HCT116 (cell line): ENCODE results near the gene PRPS1. TPM values are rescaled to one million over a fixed set of nuclear protein-coding genes. Genes with fewer than 3 reads are reported as not detected.

ENCODE experiments used
- ATAC-seq: fragments of 200-7000 bp; cut with Tn5 transposase; 2 replicates; pipeline ENCODE4 v1.9.1; 2020; ENCODE audit warnings: mild to moderate bottlenecking, moderate library complexity
- BruUV-seq: library from RNA; stranded (reverse); fragments of 400-500 nt; replicated peaks from 2 replicates; lab custom pipeline; 2021; lab: Mats Ljungman, UMichigan
- CTCF ChIA-PET: fragments of 300-600 bp; sonication (Branson Sonifier 250); formaldehyde crosslinking; loops from one replicate; lab custom pipeline; 2021; ENCODE audit warnings: antibody characterized with exemption; lab: Charles Lee
- POLR2A ChIA-PET: fragments of 300-600, 350-600 bp; sonication (Branson Sonifier 250); formaldehyde crosslinking; loops from one replicate; lab custom pipeline; 2021; ENCODE audit warnings: antibody characterized with exemption; lab: Charles Lee
- RAD21 ChIA-PET, 2 experiments: fragments of 300-600 bp; sonication (Branson Sonifier 250); formaldehyde crosslinking; loops; one replicate each; lab custom pipeline; 2023; ENCODE audit warnings: low total read pairs in 2 of 2; ENCODE audit not compliant: uncharacterized antibody in 2 of 2, unreplicated experiment in 2 of 2, low non-redundant PET in 1 of 2; lab: Charles Lee
- DNase-seq: peaks from one replicate; pipeline ENCODE4 v3.0.0-alpha.2; 2010; ENCODE audit warnings: low read depth, low spot score
- H2AFZ ChIP-seq: fragments of 200-600 bp; shearing (Covaris generic), sonication (generic); 2 replicates; pipeline ENCODE4 v1.6.1; 2017; ENCODE audit warnings: low read depth, mixed run types, mixed read lengths, antibody characterized with exemption, low read length; ENCODE audit not compliant: poor library complexity, severe bottlenecking
- H3K27ac ChIP-seq: 2 replicates; pipeline ENCODE4 v1.5.1; 2012; ENCODE audit warnings: low read depth, low read length
- H3K27me3 ChIP-seq: fragments of 200-600 bp; sonication (generic); 2 replicates; pipeline ENCODE4 v1.6.1; 2016; ENCODE audit warnings: mixed run types, low read length, mixed read lengths; ENCODE audit not compliant: insufficient read depth
- H3K36me3 ChIP-seq, 2 experiments: fragments of 200-500 bp in 1 of 2; fragments of 200-600 bp in 1 of 2; sonication (Bioruptor generic) in 1 of 2; sonication (generic) in 1 of 2; 2 replicates each; pipeline versions ENCODE4 v1.5.1 to v1.6.1; 2014 to 2016; ENCODE audit warnings: low read length in 2 of 2, inconsistent platforms in 1 of 2, mixed read lengths in 1 of 2, mixed run types in 1 of 2; ENCODE audit not compliant: insufficient read depth in 2 of 2, control insufficient read depth in 1 of 2
- H3K4me1 ChIP-seq, 2 experiments: fragments of 200-600 bp in 1 of 2; sonication (generic) in 1 of 2; 2 replicates each; pipeline versions ENCODE4 v1.5.1 to v1.6.1; 2012 to 2017; ENCODE audit warnings: low read length in 2 of 2, inconsistent platforms in 1 of 2, mild to moderate bottlenecking in 1 of 2, mixed read lengths in 1 of 2, mixed run types in 1 of 2, moderate library complexity in 1 of 2; ENCODE audit not compliant: insufficient read depth in 2 of 2, control insufficient read depth in 1 of 2
- H3K4me2 ChIP-seq: fragments of 200-600 bp; sonication (generic); 2 replicates; pipeline ENCODE4 v1.6.1; 2017; ENCODE audit warnings: mixed run types, low read length, mixed read lengths
- H3K4me3 ChIP-seq, 2 experiments: fragments of 200-600 bp in 1 of 2; sonication (generic) in 1 of 2; replicated peaks in 1 of 2; 2 replicates each; pipeline ENCODE4 v1.5.1; 2011 to 2016; ENCODE audit warnings: low read length in 2 of 2, control low read depth in 1 of 2, low read depth in 1 of 2, mild to moderate bottlenecking in 1 of 2, mixed read lengths in 1 of 2, mixed run types in 1 of 2
- H3K79me2 ChIP-seq: fragments of 200-600 bp; sonication (generic); 2 replicates; pipeline ENCODE4 v1.6.1; 2017; ENCODE audit warnings: mild to moderate bottlenecking, mixed run types, low read length, moderate library complexity, mixed read lengths; ENCODE audit not compliant: insufficient read depth
- H3K9ac ChIP-seq: fragments of 200-600 bp; sonication (generic); 2 replicates; pipeline ENCODE4 v1.6.1; 2016; ENCODE audit warnings: low read length, mixed read lengths
- H3K9me2 ChIP-seq: fragments of 200-600 bp; sonication (generic), shearing (Covaris generic); 2 replicates; pipeline ENCODE4 v1.6.1; 2017; ENCODE audit warnings: mixed run types, mild to moderate bottlenecking, moderate library complexity; ENCODE audit not compliant: insufficient read depth
- H3K9me3 ChIP-seq, 2 experiments: fragments of 200-500 bp in 1 of 2; fragments of 200-600 bp in 1 of 2; sonication (Bioruptor generic) in 1 of 2; sonication (generic) in 1 of 2; 2 replicates each; pipeline ENCODE4 v1.6.1; 2014 to 2017; ENCODE audit warnings: low read length in 2 of 2, mixed read lengths in 2 of 2, inconsistent platforms in 1 of 2, low read depth in 1 of 2, mild to moderate bottlenecking in 1 of 2, mixed run types in 1 of 2, moderate library complexity in 1 of 2; ENCODE audit not compliant: control insufficient read depth in 1 of 2, insufficient read depth in 1 of 2
- H4K20me1 ChIP-seq: fragments of 200-600 bp; sonication (generic), shearing (Covaris generic); 2 replicates; pipeline ENCODE4 v1.6.1; 2017; ENCODE audit warnings: mixed run types, mild to moderate bottlenecking, moderate library complexity; ENCODE audit not compliant: insufficient read depth
- ATF3 ChIP-seq: IDR thresholded peaks from 2 replicates; pipeline ENCODE4 v1.6.1; 2012
- CEBPB ChIP-seq: IDR thresholded peaks from 2 replicates; pipeline ENCODE4 v1.6.1; 2012; ENCODE audit warnings: low read depth
- CTCF ChIP-seq, 3 experiments: fragments of 200-600 bp in 1 of 3; sonication (generic) in 1 of 3; IDR thresholded peaks in 2 of 3; conservative IDR thresholded peaks in 1 of 3; 2 replicates each; pipeline ENCODE4 v1.5.1; 2012 to 2017; ENCODE audit warnings: low read depth in 2 of 3, low read length in 2 of 3, antibody characterized with exemption in 1 of 3, borderline replicate concordance in 1 of 3, control low read depth in 1 of 3, mild to moderate bottlenecking in 1 of 3, mixed read lengths in 1 of 3, mixed run types in 1 of 3, moderate library complexity in 1 of 3; ENCODE audit not compliant: insufficient read depth in 1 of 3
- EGR1 ChIP-seq: IDR thresholded peaks from 2 replicates; pipeline ENCODE4 v1.6.1; 2012; ENCODE audit warnings: low read depth
- ELF1 ChIP-seq: IDR thresholded peaks from 2 replicates; pipeline ENCODE4 v1.6.1; 2012; ENCODE audit warnings: low read depth, borderline replicate concordance
- EZH2 ChIP-seq: fragments of 200-600 bp; sonication (generic); IDR thresholded peaks from 2 replicates; pipeline ENCODE4 v1.6.1; 2017; ENCODE audit warnings: antibody characterized with exemption, mixed run types
- EZH2phosphoT487 ChIP-seq: fragments of 200-600 bp; IDR thresholded peaks from 2 replicates; pipeline ENCODE4 v1.6.1; 2018; ENCODE audit warnings: antibody characterized with exemption, borderline replicate concordance
- FOSL1 ChIP-seq: IDR thresholded peaks from 2 replicates; pipeline ENCODE4 v1.6.1; 2012; ENCODE audit warnings: low read depth
- JUND ChIP-seq: IDR thresholded peaks from 2 replicates; pipeline ENCODE4 v1.6.1; 2012
- MAX ChIP-seq: IDR thresholded peaks from 2 replicates; pipeline ENCODE4 v1.6.1; 2012
- POLR2A ChIP-seq: IDR thresholded peaks from 2 replicates; pipeline ENCODE4 v1.7.0; 2011; ENCODE audit warnings: borderline replicate concordance; ENCODE audit not compliant: insufficient read depth, insufficient read length; ENCODE audit errors: extremely low read depth
- POLR2AphosphoS5 ChIP-seq: IDR thresholded peaks from 2 replicates; pipeline ENCODE4 v1.6.1; 2011; ENCODE audit warnings: mild to moderate bottlenecking, low read depth, low read length, moderate library complexity
- RAD21 ChIP-seq: IDR thresholded peaks from 2 replicates; pipeline ENCODE4 v1.6.1; 2012; ENCODE audit warnings: low read depth, mild to moderate bottlenecking
- REST ChIP-seq: IDR thresholded peaks from 2 replicates; pipeline ENCODE4 v1.6.1; 2012; ENCODE audit warnings: low read depth
- SIN3A ChIP-seq: IDR thresholded peaks from 2 replicates; pipeline ENCODE4 v1.6.1; 2012; ENCODE audit warnings: low read depth
- SP1 ChIP-seq: IDR thresholded peaks from 2 replicates; pipeline ENCODE4 v1.6.1; 2012; ENCODE audit warnings: low read depth
- TCF7L2 ChIP-seq: IDR thresholded peaks from 2 replicates; pipeline ENCODE4 v1.7.0; 2011; ENCODE audit warnings: borderline replicate concordance, inconsistent platforms; ENCODE audit not compliant: insufficient read depth, insufficient read length; ENCODE audit errors: extremely low read depth
- YY1 ChIP-seq: IDR thresholded peaks from 2 replicates; pipeline ENCODE4 v1.6.1; 2011; ENCODE audit warnings: low read length, low read depth, moderate library complexity, mild to moderate bottlenecking; ENCODE audit not compliant: insufficient replicate concordance; ENCODE audit errors: extremely low read depth
- ZBTB33 ChIP-seq: IDR thresholded peaks from 2 replicates; pipeline ENCODE4 v1.6.1; 2011; ENCODE audit warnings: mild to moderate bottlenecking, low read length, moderate library complexity; ENCODE audit not compliant: insufficient replicate concordance; ENCODE audit errors: extremely low read depth
- ZFX ChIP-seq: fragments of 450-650 bp; IDR thresholded peaks from 2 replicates; pipeline ENCODE4 v1.6.1; 2017
- intact Hi-C: fragments of 100-400 bp; cut with micrococcal nuclease; formaldehyde crosslinking; loops from 2 replicates; pipeline ENCODE4 v1.10.0; 2022
- total RNA-seq: library from RNA; stranded (reverse); gene quantifications from one replicate; pipeline ENCODE4 v1.2.1, GENCODE V29; 2021; ENCODE audit not compliant: unreplicated experiment

Gene PRPS1
- total RNA-seq, 1 experiment from 2014 or later: 62.6 TPM

GRCh38 chrX:107667426-107667825 lies 39.1 kb downstream of the PRPS1 start:
- Histone ChIP-seq H4K20me1 (no peaks in the 10 kb centered on the region), H3K9ac (no peak overlapping the region), H3K4me1 (no peaks in the 10 kb centered on the region), H3K9me2 (no peaks in the 10 kb centered on the region), H3K9me3 (no peaks in the 10 kb centered on the region), H3K4me2 (no peak overlapping the region), H3K4me3 (no peak overlapping the region), H3K27me3 (no peaks in the 10 kb centered on the region), H3K36me3 (no peaks in the 10 kb centered on the region), H3K79me2 (no peaks in the 10 kb centered on the region), H3K27ac (no peak overlapping the region)
- RAD21 ChIA-PET: no interaction called here
- no TSS peak for BruUV-seq
- DNase-seq: no peak
- intact Hi-C loops: no loop called here
- CTCF ChIA-PET: no interaction called here
- POLR2A ChIA-PET: no interaction called here
- no peak for ATAC-seq
- no peak for TF ChIP-seq JUND
- TF ChIP-seq MAX: no peak
- TF ChIP-seq SIN3A: no peak
- no peak for TF ChIP-seq YY1
- no peak for TF ChIP-seq RAD21
- TF ChIP-seq CEBPB: no peak
- TF ChIP-seq REST: no peak
- no peak for TF ChIP-seq ZBTB33
- TF ChIP-seq EGR1: no peak
- no peak for TF ChIP-seq FOSL1
- no peak for TF ChIP-seq CTCF (IDR thresholded peaks at IDR 0.05 in 2 of 3, conservative IDR thresholded peaks at IDR 0.05 in 1 of 3; ENCODE audit: borderline replicate concordance in 1 of 3, insufficient read depth in 1 of 3, low read depth in 2 of 3, low read length in 2 of 3)
- TF ChIP-seq POLR2A: no peak
- TF ChIP-seq ELF1: no peak
- no peak for TF ChIP-seq EZH2
- TF ChIP-seq ZFX: no peak
- no peak for TF ChIP-seq SP1
- no peak for TF ChIP-seq EZH2phosphoT487
- no peak for TF ChIP-seq TCF7L2
- no peak for TF ChIP-seq POLR2AphosphoS5
- TF ChIP-seq ATF3: no peak
- TF ChIP-seq, all 23 proteins: peak for 0
- H2AFZ ChIP-seq: no peak overlapping the region
